GM10847 (cell line): ENCODE results near the gene KLK4.

ENCODE experiments used
- POLR2A ChIP-seq: IDR thresholded peaks from 2 replicates; pipeline ENCODE4 v1.6.1; 2011; ENCODE audit not compliant: insufficient read length; ENCODE audit errors: extremely low read depth

KLK4 gene

GRCh38 chr19:50870417-50871089 lies 40.6 kb downstream of the KLK4 start:
- no peak for TF ChIP-seq POLR2A

- TF ChIP-seq POLR2A: no peak
Observed at GRCh38 chr19:50869479-50869878, 41.7 kb downstream of the KLK4 start.

GRCh38 chr19:50861496-50862286 lies 49.5 kb downstream of the KLK4 start:
- no peak for TF ChIP-seq POLR2A

- TF ChIP-seq POLR2A: no peak
Observed at GRCh38 chr19:50861010-50861409, 50.2 kb downstream of the KLK4 start.

- TF ChIP-seq POLR2A: no peak
Observed at GRCh38 chr19:50859849-50860248, 51.3 kb downstream of the KLK4 start.

- TF ChIP-seq POLR2A: no peak
Observed at GRCh38 chr19:50858886-50859285, 52.3 kb downstream of the KLK4 start.

GRCh38 chr19:50857366-50857765 lies 53.8 kb downstream of the KLK4 start:
- no peak for TF ChIP-seq POLR2A
